Femur (tissue), 1 donor: ENCODE data around the gene RNF13.
A peak's percentile ranks its signal among the peaks of the same experiment; 100 is the strongest.
"Not testable (repeated sequence)": the region's sequence is repeated elsewhere in the genome, so short reads cannot be mapped to it uniquely, and the experiment has no call there.

Experiments
- DNase-seq: peaks from one replicate; pipeline ENCODE4 v3.0.0-alpha.2; 2017

The RNF13 gene

DNA sequence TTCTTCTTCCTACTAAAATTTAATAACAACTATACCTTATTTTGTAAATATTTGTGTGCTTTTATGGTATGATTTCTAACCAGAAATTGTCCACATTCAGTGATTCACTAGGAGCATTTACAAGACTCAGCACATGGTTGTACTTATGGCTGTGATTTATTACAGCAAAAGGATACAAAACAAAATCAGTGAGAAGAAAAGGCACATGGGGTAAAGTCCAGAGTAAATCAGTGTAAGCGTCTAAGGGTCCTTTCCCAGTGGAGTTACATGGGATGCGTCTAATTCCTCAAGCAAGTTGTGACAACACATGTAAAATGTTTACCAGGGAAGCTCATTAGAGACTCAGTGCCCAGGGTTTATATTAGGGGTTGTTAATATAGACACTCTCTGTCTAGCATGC lies 31.1 kb downstream of the RNF13 start:
- no peak for DNase-seq

DNA sequence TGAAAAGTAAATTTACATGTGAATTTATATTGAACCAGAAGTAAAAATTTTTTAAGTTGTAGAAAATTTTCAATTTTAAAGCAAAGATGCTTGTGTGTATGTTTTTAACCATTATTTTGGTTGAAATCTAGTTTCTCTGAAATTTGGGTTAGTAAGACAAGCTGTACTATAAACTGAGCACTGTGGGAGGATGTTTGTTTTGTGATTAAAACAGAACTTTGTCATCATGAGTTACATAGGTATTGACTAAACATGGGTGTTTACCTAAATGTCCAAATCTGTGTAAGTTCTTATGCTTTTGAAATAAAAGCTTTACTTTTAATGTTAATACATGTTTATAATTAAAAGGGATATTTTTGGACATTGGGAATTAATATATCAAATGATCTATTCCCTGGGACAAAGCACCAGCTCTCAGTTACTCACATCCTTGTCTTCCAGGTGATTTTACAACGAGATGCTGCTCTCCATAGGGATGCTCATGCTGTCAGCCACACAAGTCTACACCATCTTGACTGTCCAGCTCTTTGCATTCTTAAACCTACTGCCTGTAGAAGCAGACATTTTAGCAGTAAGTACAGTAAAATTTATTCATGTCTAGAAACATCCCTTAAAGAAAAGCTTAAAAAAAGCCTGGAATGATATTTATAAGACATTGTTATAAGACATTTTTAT lies 32.7 kb downstream of the RNF13 start:
- DNase-seq: no peak

DNA sequence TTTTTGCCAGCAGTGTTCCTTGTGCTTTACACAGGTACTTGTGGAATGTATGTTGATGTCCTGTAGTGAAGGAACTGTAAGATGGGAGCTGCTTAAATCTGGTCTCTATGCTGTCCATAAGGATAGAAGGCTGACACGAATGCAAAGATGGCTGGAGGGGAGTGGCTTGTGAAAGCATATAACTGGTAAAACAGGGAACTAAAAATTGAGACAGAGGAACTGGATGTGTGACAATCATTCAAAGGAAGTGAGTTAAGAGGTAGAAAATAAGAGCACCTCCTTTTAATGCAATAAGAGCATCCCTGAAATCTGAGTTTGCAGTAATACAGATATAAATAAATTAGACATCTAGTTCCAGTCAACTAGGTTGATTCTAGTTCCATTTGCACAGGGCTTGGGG lies 35.2 kb downstream of the RNF13 start:
- DNase-seq: no peak

DNA sequence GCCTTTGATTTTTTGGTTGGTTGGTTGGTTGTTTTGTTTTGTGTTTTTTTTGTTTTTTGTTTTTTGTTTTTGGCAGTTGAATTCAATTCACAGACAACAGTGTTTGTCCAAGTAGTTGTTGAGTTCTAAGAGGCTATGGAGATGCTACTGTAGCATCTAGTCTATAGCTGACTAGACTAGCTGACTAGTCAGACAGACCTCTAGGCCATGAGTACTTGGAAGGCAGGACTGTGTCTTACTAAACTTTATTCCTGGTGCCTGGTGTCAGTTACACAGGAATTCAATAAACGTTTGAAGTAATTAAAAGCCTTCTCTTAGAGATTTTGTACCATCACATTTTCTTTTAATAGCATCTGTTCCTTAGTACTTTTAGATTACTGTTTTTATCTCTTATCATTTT lies 35.7 kb downstream of the RNF13 start:
- no peak for DNase-seq

DNA sequence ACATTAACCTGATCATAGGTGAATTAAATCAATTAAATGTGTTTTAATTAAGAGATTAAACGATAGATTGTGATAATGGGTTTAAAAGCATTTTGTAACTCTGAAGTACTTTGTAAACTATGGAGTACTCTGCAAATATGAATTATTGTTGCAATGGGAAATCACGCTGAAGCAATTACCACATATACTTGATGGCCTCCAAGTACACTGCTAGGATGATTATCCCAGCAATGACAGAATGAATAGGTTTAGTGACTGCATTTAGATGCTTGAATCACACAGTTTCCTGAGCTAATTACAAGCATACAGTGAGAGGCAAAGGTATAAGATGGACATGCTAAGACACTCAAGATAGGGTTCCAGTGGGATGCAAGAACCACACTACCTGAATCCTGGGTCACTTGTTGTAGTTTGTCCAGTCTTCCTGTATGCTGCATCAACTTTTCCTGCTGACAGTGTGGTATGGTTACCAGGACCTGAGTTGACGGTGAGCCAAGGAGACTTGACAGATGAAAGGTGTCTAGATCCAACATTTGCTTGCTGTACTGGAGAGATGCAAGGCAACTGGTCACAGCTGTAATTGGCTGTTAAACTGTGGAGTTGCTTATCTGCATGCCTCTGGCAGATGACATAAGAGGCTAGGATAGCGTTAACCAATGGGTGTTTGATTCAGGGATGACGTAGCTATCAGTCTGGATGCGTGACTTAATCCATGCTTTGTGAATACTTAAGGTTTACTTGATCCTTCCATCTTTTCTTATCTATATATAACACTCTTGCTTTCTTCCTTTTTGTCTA lies 38.0 kb downstream of the RNF13 start:
- no peak for DNase-seq

DNA sequence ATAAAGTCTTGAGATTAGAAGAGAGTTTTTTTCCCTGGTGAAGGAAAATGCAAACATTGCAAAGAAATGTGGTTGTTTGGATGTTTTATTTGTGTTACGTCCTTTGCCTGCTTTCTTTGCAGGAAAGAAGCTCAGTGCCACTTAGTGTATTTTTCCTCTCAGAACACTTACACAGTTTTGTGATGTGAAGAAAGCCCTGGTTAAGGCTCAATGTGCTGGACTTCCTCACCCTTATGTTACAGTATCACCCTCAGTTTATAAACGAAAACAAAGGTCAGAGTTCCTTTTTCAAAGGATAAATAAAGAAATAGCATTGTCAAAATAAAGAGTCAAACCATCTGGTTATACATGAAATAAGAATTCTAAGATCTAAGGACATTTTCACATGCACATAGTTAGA lies 45.9 kb downstream of the RNF13 start:
- no peak for DNase-seq

DNA sequence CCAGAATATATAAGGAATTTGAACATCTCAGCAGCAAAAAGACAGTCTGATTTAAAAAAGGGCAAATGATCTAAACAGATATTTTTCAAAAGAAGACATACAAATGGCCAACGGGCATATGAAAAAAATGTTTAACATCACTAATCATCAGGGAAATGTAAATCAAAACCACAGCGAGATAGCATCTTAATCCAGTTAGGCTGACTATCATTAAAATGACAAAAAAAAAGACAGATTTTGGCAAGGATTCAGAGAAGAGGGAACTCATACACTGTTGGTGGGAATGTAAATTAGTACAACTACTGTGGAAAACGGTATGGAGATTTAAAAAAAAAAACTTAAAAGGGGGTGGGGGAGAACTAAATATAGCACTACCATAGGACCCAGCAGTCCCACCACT lies 47.9 kb downstream of the RNF13 start:
- DNase-seq: no peak

DNA sequence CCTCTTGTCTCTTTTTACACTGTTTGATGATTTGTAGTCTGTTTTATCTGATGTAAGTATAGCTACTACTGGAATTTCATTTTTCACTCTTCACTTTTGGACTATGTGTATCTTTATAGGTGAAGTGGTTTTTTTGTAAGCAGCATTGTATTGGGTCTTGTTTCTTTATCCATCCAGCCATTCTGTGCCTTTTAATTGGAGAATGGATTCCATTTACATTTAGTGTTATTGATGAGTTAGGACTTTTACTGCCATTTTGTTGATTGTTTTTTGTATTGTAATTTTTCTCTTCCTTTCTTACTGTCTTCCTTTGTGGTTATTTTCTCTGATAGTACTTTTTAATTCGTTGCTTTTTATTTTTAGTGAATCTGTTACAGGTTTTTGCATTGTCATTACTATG lies 54.5 kb downstream of the RNF13 start:
- DNase-seq: no peak

DNA sequence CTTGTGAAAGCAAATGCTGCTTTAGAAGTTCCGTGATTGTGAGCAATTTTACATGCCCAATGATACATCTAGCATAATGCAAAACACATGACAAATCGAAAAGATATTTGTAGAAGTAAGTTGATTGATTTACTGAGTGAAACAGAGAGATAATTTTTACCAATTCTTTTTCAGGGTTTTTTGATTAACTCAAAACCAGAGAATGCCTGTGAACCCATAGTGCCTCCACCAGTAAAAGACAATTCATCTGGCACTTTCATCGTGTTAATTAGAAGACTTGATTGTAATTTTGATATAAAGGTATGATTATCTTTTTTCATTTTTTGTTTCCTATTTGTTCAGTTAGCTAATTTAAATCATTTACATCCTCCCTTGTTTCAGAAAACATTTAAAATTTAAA lies 58.8 kb downstream of the RNF13 start:
- no peak for DNase-seq

DNA sequence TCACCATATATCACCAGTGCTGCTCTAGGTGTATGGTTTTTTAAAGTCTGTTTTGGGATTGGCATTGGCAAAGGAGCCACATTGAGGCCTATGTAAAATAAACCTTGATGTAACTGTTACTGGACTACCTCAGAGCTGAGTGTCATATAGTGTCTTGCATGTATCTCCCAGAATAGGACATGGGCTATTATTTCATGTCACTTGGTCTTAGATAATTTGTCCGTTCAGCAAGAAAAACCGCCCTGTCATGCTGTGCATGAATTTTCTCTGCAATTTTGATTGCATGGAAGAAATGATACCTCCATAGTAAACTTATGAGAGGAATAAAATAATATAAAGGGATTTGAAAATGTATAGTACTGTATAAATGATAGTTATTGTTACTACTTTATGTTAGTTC lies 59.6 kb downstream of the RNF13 start:
- no peak for DNase-seq

DNA sequence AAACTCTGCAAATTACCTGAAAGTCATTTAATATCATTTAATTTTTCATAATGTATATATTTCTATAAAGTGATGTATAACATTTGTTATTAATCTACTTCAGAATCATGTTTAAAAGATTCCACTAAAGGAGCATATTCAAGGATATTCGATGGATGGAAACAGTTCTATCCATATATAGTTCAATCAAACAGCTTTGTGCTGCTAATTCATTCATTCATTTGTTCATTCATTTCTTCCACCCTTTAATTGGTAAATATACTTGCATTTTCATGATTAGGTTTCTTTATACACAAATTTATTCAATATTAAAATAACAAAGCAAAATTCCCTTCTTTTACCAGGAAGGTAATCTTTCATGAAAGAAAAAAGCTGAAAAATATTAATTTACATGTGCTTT lies 64.7 kb downstream of the RNF13 start:
- no peak for DNase-seq

DNA sequence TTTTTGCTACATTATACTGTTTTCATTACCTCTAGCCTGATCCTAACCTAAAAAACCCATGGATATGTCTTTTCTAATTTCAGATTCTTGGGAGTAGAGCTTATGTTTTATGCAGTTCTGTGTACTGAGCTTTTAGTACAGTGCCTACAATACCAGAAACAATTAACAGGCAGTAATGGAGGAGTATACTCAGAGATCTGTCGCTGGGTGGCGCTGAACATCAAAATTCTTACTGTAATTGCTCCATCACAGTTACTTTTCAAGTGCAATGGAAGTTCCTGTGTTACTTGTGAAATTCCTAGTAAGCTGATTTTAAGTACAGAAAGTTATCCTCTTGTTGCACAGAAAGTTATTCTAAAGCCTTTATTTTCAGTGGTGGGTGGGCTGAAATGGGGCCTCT lies 66.9 kb downstream of the RNF13 start:
- peak; percentile 68 for DNase-seq

DNA sequence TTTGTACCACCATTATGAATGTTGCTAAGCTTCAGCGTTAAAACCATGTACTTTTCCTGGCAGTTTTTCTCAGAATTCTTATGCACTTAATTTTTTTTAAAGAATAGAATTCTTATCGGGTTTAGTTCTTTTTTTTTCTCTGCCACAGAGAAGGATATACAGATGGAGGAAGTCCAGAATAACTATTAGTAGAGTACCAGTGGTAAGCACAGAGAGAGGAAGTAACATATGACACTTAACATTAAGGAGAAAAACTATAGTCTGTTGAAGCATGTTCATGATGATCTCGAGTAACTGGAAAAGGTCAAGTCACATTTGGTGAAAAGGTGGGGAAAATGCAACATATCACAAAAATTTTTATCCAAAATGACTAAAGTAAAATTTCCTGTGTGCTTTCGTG lies 68.9 kb downstream of the RNF13 start:
- DNase-seq: no peak

DNA sequence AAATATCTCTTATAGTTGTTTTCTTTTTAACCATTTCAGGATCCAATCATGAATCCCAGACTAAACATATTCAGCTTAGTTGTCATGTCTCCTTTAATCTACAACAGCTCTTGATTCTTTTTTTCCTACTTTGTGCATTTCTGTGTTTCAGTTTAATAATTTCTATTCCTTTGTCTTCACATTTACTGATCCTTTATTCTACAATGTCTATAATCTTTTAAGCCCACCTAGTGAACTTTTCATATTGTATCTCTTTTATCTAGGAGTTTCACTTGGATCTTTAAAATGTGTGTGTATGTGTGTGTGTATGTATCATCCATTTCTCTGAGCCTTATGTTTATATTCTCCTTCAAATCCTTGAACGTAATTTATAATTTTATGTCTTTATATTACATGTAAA lies 70.1 kb downstream of the RNF13 start:
- no peak for DNase-seq

DNA sequence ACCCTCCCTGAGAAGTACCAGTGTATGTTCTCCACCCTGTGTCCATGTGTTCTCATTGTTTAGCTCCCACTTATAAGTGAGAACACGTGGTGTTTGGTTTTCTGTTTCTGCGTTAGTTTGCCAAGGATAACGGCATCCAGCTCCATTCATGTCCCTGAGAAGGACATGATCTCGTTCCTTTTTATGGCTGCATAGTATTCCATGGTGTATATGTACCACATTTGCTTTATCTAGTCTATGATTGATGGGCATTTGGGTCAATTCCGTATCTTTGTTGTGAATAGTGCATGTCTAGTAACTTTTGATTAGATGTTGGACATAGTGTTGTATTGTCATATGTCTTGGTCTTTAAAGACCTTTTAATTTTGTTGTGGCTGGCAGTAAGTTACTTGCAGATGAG lies 70.8 kb downstream of the RNF13 start:
- not testable (repeated sequence) for DNase-seq

DNA sequence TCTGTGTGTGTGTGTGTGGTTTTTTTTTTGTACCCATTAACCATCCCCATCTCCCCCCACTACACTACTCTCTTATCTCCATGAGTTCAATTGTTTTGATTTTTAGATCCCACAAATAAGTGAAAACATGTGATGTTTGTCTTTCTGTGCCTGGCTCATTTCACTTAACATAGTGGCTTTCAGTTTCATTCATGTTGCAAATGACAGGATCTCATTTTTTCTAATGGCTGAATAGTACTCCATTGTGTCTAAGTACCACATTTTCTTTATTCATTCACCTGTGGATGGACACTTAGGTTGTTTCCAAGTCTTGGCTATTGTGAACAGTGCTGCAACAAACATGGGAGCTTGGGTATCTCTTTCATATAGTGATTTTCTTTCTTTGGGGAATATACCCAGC lies 71.8 kb downstream of the RNF13 start:
- not testable (repeated sequence) for DNase-seq

DNA sequence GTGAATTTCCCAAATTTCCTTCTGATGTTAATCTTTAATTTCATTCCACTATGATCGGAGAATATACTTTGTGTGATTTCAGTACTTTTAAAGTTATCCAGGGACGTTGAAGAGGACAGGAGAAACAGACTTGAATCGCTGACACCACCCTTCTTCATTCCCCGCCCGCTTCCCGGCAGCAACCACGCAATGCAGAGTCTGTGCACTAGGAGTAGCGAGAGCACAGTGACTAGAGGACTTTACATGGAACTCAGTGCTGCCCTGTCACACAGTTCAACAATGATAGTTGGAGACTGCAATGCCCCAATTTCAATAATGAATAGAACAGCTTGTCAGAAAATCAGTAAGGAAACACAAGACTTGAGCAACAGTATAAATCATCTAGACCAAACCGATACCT lies 73.9 kb downstream of the RNF13 start:
- no peak for DNase-seq

DNA sequence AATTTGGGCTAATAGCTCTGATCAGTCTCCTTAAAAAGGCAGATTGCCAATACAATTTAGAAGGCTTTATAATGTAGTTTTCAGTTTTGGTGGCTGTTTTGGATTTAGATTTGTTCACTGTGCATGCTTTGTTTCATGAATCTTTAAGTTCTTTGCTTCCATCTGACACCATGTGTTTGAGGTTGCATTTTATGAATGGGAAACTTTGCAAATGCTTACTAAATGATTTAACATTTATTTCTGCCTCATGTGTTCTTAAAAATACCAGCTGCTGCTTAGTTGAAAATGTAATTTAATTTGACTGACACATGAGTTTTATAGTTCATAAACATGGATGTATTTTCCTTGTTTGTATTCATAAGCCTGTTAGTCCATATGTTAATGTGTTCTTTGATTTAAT lies 78.6 kb downstream of the RNF13 start:
- no peak for DNase-seq

DNA sequence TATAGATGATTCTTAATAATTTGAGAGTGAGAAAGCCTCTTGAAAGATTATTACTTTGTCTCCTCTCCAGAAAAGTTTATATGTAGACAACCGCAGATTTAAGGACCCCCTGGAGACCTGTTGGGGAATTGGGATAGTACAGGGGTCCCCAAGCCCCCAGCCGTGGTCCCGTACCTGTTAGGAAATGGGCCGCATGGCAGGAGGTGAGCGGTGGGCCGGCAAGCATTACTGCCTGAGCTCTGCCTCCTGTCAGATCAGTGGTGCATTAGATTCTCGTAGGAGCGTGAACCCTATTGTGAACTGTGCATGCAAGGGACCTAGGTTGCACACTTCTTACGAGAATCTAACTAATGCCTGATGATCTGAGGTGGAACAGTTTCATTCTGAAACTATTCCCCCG lies 79.4 kb downstream of the RNF13 start:
- DNase-seq: no peak

DNA sequence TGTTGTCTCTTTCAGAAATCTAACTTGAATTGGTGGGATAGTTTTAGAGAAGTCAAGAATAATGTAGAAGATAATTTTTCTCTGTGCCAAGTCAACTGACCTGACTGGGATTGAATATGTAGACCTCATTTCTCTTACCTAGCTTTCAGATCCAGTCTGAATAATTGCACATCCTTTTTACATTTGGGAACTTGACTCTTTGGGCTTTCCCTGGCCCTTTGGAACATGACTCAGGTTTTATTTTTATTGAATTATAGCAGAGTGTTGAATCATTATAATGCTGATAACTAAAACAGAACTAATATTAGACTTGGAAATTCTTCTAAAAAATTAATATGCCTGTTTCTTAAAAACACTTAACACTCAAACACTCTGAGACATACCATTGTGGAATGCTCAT lies 81.2 kb downstream of the RNF13 start:
- no peak for DNase-seq

DNA sequence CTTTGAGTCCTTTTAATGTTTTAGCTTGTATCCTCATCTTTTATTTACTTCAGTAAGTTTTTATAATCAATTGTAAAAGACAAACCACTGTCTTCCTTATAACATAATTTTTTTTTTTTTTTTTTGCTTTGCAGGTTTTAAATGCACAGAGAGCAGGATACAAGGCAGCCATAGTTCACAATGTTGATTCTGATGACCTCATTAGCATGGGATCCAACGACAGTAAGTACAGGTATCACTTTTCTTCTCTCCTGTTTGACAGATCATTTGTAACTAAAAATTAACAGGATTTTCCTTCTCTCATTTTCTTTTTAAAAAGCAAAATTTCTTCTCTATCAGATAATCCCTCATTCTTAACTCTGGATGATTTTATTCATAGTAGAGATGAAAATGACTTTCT lies 82.3 kb downstream of the RNF13 start:
- DNase-seq: no peak

DNA sequence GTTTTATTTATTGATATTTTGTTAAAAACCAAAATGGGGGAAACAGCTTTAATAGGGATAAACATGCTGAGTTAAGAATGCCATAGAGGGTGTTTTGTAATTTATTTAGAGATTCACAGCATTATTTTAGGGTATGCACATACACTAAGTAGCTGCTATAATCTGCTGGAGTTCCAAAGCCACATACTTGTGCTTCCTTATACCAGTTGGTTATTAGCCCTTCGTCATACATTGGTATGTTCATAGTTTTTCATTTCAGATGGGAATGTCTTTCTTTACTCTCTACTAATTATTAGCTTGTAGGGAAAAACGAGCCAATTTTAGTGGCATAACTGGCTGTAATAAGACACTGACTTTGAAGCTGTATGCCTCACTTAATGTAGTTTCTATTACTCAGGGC lies 82.8 kb downstream of the RNF13 start:
- DNase-seq: no peak

DNA sequence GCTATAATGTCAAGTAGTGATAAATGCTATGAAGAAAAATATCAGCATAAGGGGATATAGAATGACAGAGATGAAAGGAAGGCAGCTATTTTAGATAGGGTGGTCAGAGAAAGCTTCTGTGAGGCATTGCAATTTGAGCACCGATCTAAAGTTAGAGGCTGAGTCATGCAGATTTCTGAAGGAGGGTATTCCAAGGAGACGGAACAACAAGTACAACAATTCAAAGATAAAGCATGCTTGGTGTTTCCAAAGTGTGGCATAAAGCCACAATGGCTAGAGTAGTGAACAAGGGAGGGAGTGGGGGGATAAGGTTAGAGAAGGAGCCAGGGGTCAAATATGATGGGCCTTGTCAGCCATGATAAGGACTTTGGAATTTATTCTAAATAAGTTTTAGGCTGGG lies 85.8 kb downstream of the RNF13 start:
- no peak for DNase-seq

DNA sequence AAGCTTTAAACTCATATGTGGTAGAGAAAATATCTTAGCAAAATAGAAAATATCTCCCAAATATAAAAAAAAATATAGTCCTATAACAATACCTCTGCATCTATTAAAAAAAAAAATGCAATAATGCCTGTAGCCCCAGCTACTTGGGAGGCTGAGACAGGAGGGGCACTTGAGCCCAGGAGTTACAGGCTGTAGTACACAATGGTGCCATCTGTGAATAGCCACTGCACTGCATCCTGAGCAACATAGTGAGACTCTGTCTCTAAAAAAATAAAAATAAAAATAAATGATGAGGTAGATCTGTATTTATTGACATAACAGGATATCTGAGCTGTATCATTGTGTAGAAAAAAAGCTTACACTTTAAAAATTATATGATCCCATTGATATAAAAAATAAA lies 87.3 kb downstream of the RNF13 start:
- DNase-seq: no peak

DNA sequence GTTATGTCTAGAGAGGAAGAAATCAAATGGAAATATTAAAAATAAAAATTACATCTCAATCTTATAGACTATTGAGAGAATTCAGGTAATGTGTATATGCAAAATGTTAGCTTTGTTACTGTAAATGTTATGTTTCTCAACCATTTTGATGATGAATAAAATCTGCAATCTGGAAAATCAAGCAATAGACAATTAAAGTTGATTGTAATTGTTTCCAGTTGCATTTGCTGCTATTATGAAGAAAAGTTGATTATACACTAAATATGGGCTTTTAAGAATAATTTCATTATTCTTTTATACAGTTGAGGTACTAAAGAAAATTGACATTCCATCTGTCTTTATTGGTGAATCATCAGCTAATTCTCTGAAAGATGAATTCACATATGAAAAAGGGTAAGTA lies 88.8 kb downstream of the RNF13 start:
- DNase-seq: no peak
